Glomerular endothelial cell (primary cell): ENCODE data around the gene TTLL8. TPM values are rescaled to one million over a fixed set of nuclear protein-coding genes. Genes with fewer than 3 reads are reported as not detected.
"Not testable (repeated sequence)": the region's sequence is repeated elsewhere in the genome, so short reads cannot be mapped to it uniquely, and the experiment has no call there.

ENCODE experiments used
- DNase-seq: peaks from one replicate; pipeline ENCODE4 v3.0.0-alpha.2; 2011; ENCODE audit warnings: low read depth, low spot score; ENCODE audit errors: extremely low read depth
- total RNA-seq: library from RNA; depleted of rRNA; stranded (reverse); fragments of >200 nt; gene quantifications from 2 replicates; pipeline ENCODE4 v1.2.3, GENCODE V29; 2015

TTLL8 gene
- total RNA-seq = not detected in 2 replicates

- DNase-seq = no peak
Measured at GRCh38 chr22:50058061-50058905, at the start of gene TTLL8. Gene TTLL8, minus strand, starts transcription at chr22:50058298.

- no peak for DNase-seq
Measured at GRCh38 chr22:50107529-50107928, 49.4 kb upstream of the TTLL8 start.

DNA sequence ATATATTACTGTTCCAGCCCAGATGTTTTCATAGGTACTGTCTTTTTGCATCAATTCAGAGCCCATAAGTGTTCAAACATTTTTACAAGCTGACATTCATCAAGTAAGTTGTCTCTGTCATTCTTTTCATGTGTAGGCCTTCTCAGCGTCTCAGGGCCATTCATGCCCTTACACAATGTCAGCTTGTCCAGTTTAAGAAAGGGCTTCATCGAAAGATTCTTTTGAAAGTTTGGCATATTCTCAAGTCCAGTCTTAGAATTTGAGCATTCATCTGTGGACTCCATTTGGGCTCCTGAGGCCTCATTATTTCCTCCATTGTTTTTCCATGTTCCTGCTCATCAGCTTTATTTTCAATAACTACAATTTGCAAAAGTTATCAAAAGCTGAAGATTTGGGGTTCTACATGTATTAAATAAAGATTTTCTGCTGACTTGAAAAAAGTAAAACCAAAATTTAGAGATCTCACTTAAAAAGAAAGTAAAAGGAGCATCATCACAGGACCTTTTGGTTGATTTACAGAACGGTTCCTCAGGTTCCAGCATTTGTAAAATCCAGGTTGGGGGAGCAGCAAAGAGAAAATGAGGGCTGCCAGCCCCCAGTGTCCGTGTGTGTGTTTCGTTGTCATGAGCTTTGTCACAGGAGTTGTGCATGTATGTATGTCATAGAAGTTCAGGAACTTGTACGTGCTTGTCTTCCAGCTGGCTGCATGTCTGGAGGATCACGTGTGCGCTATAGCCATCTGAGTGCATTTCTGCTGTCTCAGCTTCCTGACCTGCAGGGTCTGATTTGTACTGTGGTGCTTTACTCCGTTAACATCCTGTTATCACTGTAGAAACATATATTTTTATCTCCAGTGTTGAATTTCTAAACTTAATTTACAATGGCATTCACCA is 47.4 kb upstream of the TTLL8 start:
- no peak for DNase-seq

DNA sequence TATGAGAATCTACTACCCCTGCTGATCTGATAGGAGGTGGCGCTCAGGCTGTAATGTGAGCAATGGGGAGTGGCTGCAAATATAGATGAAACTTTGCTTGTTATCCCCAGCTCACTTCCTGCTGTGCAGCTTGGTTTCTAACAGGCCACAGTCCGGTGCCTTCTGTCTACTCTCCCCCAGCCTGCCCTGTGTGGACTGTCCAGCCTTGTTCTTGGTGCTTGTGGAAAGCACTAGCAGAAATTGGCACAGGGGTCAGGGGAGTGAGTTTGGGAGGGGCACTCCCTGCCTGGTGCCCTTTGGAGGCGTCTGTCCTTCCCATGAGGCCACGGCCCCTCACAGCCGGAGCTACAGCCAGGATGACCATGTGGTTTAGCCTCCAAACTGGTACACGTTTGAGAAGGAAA is 46.0 kb upstream of the TTLL8 start:
- no peak for DNase-seq

DNA sequence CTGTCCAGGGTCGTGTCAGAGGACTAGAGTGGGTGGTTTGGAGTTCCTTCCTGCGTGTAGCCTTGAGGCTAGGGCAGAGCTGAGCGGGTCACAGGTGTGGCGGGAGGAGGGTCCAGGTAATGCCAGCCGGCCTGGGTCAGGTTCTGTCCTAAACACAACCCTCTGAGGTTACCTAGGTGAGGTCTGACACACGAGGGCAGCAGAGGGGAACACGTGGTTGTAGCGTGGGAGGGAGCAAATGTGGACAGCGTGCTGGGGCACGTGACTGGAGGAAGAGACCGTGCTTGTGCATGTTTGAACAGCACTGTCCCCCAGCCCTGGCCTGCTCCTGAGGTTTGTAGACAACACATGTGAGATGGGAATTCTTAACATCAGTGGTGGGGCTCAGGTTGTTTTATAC is 44.8 kb upstream of the TTLL8 start:
- DNase-seq = no peak

DNA sequence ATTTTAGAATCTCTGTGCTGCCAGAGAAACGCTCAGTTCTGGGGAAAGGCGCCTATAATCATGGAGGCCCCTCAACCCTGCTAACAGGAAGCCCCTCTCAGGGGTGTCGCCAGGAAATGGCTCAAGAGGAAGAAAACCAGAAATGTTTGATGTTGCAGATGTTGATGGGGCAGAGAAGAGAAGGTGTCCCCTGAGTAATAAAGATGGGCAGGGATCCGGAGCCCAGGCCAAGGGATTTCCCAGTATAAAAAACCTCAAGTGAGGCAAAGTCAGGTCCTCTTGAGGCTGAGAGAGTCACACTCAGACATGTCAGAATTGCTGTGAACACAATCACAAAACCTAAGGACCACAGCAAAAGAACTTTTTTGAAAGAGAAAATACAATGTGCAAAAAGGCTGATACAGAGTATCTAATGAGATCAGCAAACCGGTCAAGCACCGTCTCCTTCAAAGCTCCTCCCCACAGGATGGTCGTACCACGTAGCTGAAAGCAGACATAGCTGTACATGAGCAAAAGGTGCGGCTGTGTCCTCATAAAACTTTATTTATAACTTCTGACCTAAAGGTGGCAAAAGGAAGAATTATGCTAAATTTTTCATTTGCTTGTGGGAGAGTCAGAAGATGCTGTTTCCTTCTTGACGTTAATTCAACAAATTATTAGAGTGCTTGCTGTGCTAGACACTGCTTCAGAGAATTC is 43.9 kb upstream of the TTLL8 start:
- no peak for DNase-seq

- no peak for DNase-seq
Measured at GRCh38 chr22:50098052-50098451, 40.0 kb upstream of the TTLL8 start.

DNA sequence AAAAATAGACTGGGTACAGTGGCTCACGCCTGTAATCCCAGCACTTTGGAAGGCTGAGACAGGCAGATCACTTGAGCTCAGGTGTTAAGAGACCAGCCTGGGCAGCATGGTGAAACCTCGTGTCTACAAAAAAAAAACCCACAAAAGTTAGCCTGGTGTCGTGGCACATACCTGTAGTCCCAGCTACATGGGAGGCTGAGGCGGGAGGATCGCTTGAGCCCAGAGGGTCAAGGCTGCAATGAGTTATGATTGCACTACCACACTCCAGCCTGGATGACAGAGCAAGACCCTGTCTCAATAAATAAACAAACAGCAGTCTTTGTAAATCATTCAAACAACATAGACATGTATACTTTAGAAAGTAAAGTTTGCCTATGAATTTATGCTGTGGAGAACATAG is 34.2 kb upstream of the TTLL8 start:
- DNase-seq = no peak

DNA sequence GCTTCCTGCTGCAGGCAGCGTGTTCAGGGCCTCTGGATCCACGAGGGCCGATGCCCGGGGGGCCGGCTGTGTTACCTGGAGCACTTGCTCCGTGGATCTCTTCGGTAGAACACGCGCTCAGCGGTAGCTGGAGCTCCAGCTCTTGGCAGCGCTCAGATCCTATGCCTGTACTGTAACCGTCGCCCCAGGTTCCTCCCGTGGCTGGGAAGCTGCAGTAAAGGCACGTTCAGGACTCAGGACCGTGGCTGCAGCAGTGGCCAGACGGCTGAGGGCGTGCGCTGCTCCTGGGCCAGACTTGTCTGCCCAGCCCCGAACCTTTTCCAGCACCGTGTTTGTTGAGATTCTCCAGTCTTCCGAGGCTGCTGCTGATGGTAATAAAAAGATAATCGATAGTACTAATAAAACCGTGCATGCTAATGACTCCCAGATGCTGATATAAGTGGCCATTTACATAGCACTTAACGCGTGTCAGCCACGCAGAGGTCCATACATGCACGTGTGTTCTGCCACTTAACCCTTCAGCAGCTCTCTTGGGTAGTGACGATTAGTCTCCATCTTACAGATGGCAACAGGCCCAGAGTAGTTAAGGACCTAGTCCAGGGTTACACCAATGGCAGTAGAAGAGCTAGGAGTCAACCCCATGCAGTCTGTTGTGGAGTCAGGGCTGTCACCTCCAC is 33.1 kb upstream of the TTLL8 start:
- DNase-seq = no peak

- no peak for DNase-seq
Measured at GRCh38 chr22:50090412-50090714, 32.3 kb upstream of the TTLL8 start.

DNA sequence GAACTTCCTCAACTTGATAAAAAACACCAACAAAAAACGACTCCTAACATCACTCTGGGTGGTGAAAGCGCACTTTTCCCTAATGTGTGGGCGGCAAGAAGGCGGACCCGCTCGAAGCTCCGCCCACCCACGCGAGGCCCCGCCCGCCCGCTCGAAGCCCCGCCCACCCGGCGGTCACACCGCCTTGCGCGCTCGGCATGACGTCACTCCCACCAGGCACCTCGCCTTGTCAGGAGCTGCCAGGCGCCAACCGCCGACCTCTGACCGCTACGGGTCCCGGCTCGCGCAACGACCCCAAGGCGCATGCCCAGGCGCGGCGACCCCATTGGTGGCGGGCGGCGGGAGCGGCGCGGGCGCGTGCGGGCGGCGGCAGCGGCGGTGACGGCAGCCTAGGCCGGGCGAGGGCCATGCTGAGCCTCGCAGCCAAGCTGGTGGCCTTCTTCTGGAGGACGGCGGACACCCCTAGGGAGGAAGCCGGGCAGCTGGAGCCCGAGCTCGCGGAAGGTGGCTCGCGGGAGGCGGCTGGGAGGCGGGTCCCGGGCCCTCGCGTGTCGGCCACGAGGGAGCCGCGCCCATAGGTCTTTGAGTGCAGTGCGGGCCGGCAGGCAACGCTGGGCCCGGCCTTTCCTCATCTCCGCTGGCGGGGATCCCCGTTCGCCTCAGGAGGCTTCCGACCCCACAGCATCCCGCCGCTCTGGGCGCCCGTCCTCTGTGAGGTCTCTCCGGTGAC is 31.7 kb upstream of the TTLL8 start, which contains the start of gene MOV10L1:
TSS of gene MOV10L1 (plus strand) at position 325 of the 730 bp plus-strand sequence. CDS start at position 408, 83 bp downstream.
- DNase-seq = no peak

GRCh38 chr22:50089231-50089630 is 31.1 kb upstream of the TTLL8 start:
- DNase-seq = no peak

DNA sequence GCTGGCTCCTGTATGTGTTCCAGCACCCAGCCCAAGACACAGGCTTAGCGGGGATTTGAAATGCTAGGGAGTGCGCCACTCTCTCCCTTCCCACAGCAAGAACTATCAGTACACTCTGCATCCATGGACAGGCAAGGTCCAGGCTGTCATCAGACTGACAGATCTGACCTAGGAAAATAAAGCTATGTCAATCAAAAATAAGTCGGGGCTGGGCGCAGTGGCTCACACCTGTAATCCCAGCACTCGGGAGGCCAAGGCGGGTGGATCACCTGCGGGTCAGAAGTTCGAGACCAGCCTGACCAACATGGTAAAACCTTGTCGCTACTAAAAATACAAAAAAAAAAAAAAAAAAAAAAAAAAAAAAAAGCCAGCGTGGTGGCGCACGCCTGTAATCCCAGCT is 30.0 kb upstream of the TTLL8 start:
- DNase-seq = no peak

GRCh38 chr22:50087646-50088045 is 29.5 kb upstream of the TTLL8 start:
- DNase-seq = no peak

DNA sequence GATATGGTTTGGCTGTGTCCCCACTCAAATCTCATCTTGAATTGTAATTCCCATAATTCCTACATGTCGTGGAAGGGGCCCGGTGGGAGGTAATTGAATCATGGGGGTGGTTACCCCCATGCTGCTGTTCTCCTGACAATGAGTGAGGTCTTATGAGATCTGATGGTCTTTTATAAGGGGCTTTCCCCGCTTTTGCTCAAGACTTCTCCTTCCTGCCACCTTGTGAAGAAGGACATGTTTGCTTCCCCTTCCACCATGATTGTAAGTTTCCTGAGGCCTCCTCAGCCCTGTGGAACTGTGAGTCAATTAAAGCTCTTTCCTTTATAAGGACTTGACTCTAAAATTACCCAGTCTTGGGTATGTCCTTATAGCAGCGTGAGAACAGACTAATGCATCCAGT is 28.9 kb upstream of the TTLL8 start:
- not testable (repeated sequence) for DNase-seq

GRCh38 chr22:50086526-50086925 is 28.4 kb upstream of the TTLL8 start:
- no peak for DNase-seq

DNA sequence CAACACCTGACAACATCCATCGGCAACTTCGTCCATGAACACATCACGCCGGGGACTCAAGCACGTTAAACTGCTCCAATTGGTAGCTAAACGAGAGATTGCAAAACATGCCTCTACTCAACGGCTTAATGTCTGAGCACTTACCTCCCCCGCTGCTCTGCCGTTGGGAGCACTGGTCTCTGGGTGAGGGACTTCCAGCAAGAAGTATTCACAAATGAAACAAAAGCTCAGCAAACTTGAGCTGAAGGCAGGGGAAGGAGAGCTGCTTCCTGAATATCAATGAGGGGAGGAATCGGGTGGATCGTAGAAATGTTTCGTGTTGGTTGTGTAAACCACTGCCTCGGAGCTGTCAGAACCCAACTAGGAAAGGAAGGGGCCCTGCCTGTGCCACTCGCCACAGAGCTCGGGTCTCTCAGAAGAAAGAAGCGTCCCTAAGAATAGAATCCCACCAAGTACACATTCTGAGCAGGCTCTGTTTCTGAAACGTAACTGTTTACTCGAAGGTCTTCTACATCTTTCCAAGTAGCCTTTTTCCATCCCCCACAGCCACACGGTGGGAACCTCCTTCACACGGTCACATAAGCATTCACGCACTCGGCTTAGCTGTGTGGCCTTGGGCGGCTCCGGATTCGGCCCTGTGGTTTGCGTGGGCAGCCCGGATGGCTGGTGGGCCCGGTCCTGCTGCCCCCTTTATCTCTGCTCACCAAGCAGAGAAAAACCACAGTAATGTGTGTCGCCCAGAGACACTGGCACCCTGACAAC is 27.3 kb upstream of the TTLL8 start, which contains the start of gene MLC1:
TSS of gene MLC1 (minus strand) at position 216 of the 762 bp plus-strand sequence. CDS start 524 bp downstream, outside the sequence.
- no peak for DNase-seq

DNA sequence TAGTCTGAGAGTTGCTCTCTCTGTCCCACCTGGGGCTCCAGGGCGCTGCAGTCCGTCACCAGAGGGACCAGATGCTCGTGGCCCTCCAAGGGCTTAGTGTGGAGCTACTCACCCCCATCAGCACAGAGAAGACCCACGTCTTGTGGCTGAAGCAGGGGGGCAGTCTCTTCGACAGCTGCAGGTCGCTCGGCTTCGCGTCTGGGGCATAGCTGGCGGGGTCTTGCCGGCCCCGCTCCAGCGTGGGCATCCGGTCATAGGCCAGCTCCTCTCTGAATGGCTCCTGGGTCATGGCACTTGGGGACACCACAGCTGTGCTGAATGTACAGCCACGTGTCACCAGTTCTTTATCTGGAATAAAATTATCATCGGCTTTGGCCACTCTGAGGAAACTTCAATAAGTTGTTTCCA is 26.5 kb upstream of the TTLL8 start:
- no peak for DNase-seq

- no peak for DNase-seq
Measured at GRCh38 chr22:50084080-50084477, 26.0 kb upstream of the TTLL8 start.
